Osteocyte (in vitro differentiated cells): ENCODE measurements around the gene ZNF813. TPM values are rescaled to one million over a fixed set of nuclear protein-coding genes. Genes with fewer than 3 reads are reported as not detected.

Source experiments
- DNase-seq: peaks from one replicate; pipeline ENCODE4 v3.0.0; 2021; ENCODE audit warnings: mixed read lengths; ENCODE audit not compliant: unreplicated experiment; ENCODE audit errors: extremely low spot score
- H3K27ac Mint-ChIP-seq: one replicate; pipeline ENCODE4 v1.8.0; 2021; ENCODE audit warnings: mild to moderate bottlenecking, mixed read lengths; ENCODE audit not compliant: unreplicated experiment
- H3K27me3 Mint-ChIP-seq: one replicate; pipeline ENCODE4 v1.8.0; 2021; ENCODE audit warnings: mixed read lengths; ENCODE audit not compliant: unreplicated experiment
- H3K36me3 Mint-ChIP-seq: one replicate; pipeline ENCODE4 v1.8.0; 2021; ENCODE audit warnings: mixed read lengths; ENCODE audit not compliant: unreplicated experiment
- H3K4me1 Mint-ChIP-seq: one replicate; pipeline ENCODE4 v1.8.0; 2021; ENCODE audit warnings: mixed read lengths; ENCODE audit not compliant: unreplicated experiment
- H3K4me3 Mint-ChIP-seq: one replicate; pipeline ENCODE4 v1.8.0; 2021; ENCODE audit warnings: mild to moderate bottlenecking, moderate library complexity, mixed read lengths; ENCODE audit not compliant: unreplicated experiment
- H3K9me3 Mint-ChIP-seq: one replicate; pipeline ENCODE4 v1.8.0; 2021; ENCODE audit warnings: mixed read lengths; ENCODE audit not compliant: unreplicated experiment
- total RNA-seq: library from RNA; stranded (reverse); gene quantifications from 2 replicates; pipeline ENCODE4 v1.2.1, GENCODE V29; 2021
- TF ChIP-seq, protein P1 (sequence below): fragments of 200-600 bp; sonication (generic); IDR thresholded peaks from 2 replicates; pipeline ENCODE4 v1.5.0; 2021; ENCODE audit warnings: antibody characterized with exemption, mild to moderate bottlenecking, moderate library complexity

ZNF813 gene
- total RNA-seq, 1 donor from 2014 or later: 4.5 TPM

DNA sequence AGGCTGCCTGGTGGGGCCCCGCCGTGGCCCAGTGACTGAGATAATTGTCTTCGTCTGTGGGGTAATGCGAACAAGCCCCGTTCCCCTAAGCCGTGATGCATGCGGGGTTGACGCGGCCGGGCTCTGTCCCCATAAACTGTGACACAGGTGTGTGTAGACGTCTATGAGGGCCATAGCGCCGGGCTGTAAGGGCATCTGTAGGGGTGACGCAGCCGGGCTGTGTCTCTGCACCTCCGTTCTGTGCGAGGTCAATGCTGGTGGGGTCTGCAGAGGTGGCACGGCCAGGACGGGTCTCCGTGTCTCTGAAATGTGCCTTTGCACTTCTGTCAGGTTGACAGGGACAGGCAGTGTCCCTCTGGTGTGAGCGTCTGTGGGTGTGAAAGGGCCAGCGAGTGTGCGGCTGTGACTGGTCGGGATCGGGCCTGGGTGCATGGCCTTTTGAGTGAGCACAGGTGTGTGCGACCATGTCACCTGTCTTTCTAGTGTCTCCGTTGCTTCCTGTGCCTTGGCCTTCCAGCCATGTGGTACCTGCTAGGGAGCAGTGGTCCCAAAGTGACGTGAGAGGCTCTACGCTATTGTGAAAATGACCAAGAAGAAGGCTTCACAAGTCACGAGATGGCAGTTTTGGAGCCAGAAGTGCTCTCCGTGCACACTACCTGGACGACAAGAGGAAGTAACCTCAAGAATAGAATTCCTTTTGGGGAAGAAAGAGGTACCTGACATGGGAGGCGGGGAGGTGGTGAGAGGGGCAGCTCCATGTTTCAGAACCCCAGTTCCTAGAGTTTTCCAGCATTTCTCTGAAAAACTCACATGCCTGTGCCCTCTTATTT lies 54.1 kb downstream of the ZNF813 start:
- no peak overlapping the region for H3K27ac Mint-ChIP-seq

DNA sequence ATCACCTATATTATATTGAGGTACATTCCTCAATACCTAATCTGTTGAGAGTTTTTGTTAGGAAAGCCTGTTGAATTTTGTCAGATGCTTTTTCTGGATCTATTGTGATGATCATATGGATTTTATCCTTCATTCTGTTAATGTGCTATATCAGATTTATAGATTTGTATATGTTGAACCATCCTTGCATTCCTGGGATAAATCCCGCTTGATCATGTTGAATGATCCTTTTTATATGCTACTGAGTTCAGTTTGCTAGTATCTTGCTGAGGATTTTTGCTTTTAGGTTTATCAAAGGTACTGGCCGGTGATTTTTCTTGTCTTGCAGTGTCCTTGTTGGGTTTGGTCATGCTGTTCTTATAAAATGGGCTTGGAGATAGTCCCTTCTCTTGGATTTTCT lies 58.4 kb downstream of the ZNF813 start:
- Mint-ChIP-seq H3K36me3 (peaks cover 16% of the 10 kb centered on the region), H3K27ac (no peak overlapping the region), H3K27me3 (no peaks in the 10 kb centered on the region), H3K4me3 (no peak overlapping the region), H3K9me3 (peaks cover 28% of the 10 kb centered on the region), H3K4me1 (peaks cover 12% of the 10 kb centered on the region)
- no peak for DNase-seq
- TF ChIP-seq, protein P1, sequence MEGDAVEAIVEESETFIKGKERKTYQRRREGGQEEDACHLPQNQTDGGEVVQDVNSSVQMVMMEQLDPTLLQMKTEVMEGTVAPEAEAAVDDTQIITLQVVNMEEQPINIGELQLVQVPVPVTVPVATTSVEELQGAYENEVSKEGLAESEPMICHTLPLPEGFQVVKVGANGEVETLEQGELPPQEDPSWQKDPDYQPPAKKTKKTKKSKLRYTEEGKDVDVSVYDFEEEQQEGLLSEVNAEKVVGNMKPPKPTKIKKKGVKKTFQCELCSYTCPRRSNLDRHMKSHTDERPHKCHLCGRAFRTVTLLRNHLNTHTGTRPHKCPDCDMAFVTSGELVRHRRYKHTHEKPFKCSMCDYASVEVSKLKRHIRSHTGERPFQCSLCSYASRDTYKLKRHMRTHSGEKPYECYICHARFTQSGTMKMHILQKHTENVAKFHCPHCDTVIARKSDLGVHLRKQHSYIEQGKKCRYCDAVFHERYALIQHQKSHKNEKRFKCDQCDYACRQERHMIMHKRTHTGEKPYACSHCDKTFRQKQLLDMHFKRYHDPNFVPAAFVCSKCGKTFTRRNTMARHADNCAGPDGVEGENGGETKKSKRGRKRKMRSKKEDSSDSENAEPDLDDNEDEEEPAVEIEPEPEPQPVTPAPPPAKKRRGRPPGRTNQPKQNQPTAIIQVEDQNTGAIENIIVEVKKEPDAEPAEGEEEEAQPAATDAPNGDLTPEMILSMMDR: no peak

More for the DNA sequence above, 54.1 kb downstream of the ZNF813 start:
- peak overlapping the region; percentile 97 for H3K4me3 Mint-ChIP-seq
- peaks cover 17% of the 10 kb centered on the region for H3K4me1 Mint-ChIP-seq
- DNase-seq: peak; percentile 80
- no peaks in the 10 kb centered on the region for H3K27me3 Mint-ChIP-seq
- H3K36me3 Mint-ChIP-seq: peaks cover 13% of the 10 kb centered on the region
- TF ChIP-seq, protein P1: no peak
- H3K9me3 Mint-ChIP-seq: peaks cover 29% of the 10 kb centered on the region

DNA sequence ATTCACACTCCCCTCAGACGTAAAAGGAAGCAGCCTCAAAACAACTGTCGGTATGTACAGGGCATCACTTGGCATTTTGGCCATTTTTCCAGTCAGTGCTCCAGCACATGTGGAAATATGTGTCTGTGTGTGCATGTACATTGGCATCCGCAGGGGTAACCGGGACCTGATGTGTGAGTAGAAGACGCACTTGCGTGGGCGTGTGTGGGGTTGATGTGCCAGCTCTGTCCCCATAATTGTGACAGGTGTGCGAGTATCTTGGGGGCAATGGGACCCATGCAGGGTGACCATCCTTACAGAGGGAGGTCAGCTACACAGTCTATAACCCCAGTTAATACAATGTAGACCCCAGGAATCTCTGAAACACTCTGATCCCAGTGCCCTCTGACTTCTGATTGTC lies 63.1 kb downstream of the ZNF813 start:
- Mint-ChIP-seq H3K36me3 (peaks cover 7% of the 10 kb centered on the region), H3K4me1 (no peaks in the 10 kb centered on the region), H3K27ac (no peak overlapping the region), H3K27me3 (no peaks in the 10 kb centered on the region), H3K9me3 (peaks cover 19% of the 10 kb centered on the region), H3K4me3 (no peak overlapping the region)
- DNase-seq: peak; percentile 30
- TF ChIP-seq, protein P1: no peak

DNA sequence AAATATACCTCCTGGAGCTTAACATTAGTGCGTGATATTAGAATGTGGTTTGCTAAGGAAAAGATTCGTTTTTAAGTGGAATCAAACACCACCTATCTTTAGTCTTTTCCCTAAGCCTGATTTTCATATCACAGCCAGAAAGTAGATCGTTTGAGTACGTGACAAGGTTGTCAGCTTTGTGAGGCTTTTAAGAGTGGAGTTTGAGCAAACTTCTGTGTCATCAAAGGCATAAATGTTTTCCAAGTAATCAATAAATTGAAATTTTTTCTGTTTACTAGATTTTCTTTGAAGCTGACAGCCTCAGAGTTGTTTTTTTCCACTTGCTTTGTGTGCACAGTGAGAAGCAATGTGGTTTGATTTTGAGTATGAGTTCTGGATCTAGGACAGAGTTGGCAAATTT lies 63.9 kb downstream of the ZNF813 start:
- DNase-seq: no peak

DNA sequence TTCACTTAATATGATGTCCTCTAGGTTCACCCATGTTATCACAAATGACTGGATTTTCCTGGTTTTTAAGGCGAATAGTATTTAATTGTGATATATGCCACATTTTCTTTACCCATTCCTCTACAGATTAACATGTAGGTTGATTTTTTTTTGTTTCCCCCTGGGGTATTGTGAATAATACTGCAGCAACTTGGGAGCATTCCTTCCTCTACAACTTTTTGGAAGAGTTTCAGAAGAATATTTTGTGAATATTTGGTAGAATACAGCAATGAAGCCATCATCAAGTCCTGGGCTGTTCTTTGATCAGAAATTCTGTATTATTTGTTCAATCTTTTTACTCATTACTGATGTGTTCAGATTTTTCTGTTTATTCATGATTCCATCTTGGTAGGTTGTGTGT lies 64.8 kb downstream of the ZNF813 start:
- Mint-ChIP-seq H3K4me1 (no peaks in the 10 kb centered on the region), H3K27me3 (no peaks in the 10 kb centered on the region), H3K9me3 (peaks cover 10% of the 10 kb centered on the region), H3K4me3 (no peak overlapping the region), H3K36me3 (peaks cover 3% of the 10 kb centered on the region), H3K27ac (no peak overlapping the region)
- no peak for DNase-seq
- TF ChIP-seq, protein P1: no peak

More for the DNA sequence above, 63.9 kb downstream of the ZNF813 start:
- Mint-ChIP-seq H3K4me3 (no peak overlapping the region), H3K27ac (no peak overlapping the region), H3K27me3 (no peaks in the 10 kb centered on the region), H3K36me3 (peaks cover 3% of the 10 kb centered on the region), H3K4me1 (no peaks in the 10 kb centered on the region), H3K9me3 (peaks cover 12% of the 10 kb centered on the region)
- TF ChIP-seq, protein P1: no peak
